Activated naive CD4-positive, alpha-beta T cell (primary cell): ENCODE measurements around the gene ACKR2.

Experiments
- DNase-seq, 4 experiments: peaks; one replicate each; lab custom pipeline; 2025; lab: John Stamatoyannopoulos, UW

Gene ACKR2

GRCh38 chr3:42829628-42830436 lies 20.6 kb downstream of the ACKR2 start:
- no peak for DNase-seq

GRCh38 chr3:42830437-42831320 lies 21.4 kb downstream of the ACKR2 start:
- DNase-seq: no peak

- peak; percentile 11 to 53 (median 34) for DNase-seq
Measured at GRCh38 chr3:42831321-42831713, 22.1 kb downstream of the ACKR2 start.

- DNase-seq: no peak
Measured at GRCh38 chr3:42836150-42837123, 27.2 kb downstream of the ACKR2 start.

GRCh38 chr3:42838571-42838970 lies 29.3 kb downstream of the ACKR2 start:
- DNase-seq: no peak

GRCh38 chr3:42839616-42840015 lies 30.4 kb downstream of the ACKR2 start:
- peak in 1 of 4 experiments; percentile 2 for DNase-seq

GRCh38 chr3:42841332-42841731 lies 32.1 kb downstream of the ACKR2 start:
- no peak for DNase-seq

GRCh38 chr3:42843713-42844411 lies 34.6 kb downstream of the ACKR2 start:
- DNase-seq: no peak

- no peak for DNase-seq
Measured at GRCh38 chr3:42844412-42844713, 35.1 kb downstream of the ACKR2 start.

GRCh38 chr3:42844815-42845214 lies 35.6 kb downstream of the ACKR2 start:
- no peak for DNase-seq

- no peak for DNase-seq
Measured at GRCh38 chr3:42846685-42847522, 37.7 kb downstream of the ACKR2 start.

GRCh38 chr3:42847731-42848130 lies 38.5 kb downstream of the ACKR2 start:
- DNase-seq: no peak

GRCh38 chr3:42849017-42849416 lies 39.8 kb downstream of the ACKR2 start:
- no peak for DNase-seq

- DNase-seq: no peak
Measured at GRCh38 chr3:42850263-42850662, 41.0 kb downstream of the ACKR2 start.

GRCh38 chr3:42851228-42851834 lies 42.1 kb downstream of the ACKR2 start:
- DNase-seq: no peak

GRCh38 chr3:42852441-42852840 lies 43.2 kb downstream of the ACKR2 start:
- no peak for DNase-seq

- no peak for DNase-seq
Measured at GRCh38 chr3:42853056-42853455, 43.8 kb downstream of the ACKR2 start.

GRCh38 chr3:42853739-42854302 lies 44.6 kb downstream of the ACKR2 start:
- DNase-seq: no peak

GRCh38 chr3:42855219-42855546 lies 45.9 kb downstream of the ACKR2 start:
- no peak for DNase-seq
